ENCODE results near the gene SPTBN5.

Gene SPTBN5

GRCh38 chr15:41932511-41933289, 38.8 kb upstream of the SPTBN5 start:
- no peak for TF ChIP-seq JUND (IDR thresholded peaks at IDR 0.05; ENCODE audit: low read depth)
- no peak for DNase-seq (ENCODE audit: low read depth in 1 of 2, low spot score in 1 of 2)
- in situ Hi-C loops (cut with HindIII; ENCODE audit: low pct_unique_long_range_greater_than_20kb, low sequenced_read_pairs), result no loop called here

GRCh38 chr15:41932101-41932500, 38.2 kb upstream of the SPTBN5 start:
- in situ Hi-C loops (cut with HindIII; ENCODE audit: low pct_unique_long_range_greater_than_20kb, low sequenced_read_pairs), result no loop called here
- no peak for TF ChIP-seq JUND (IDR thresholded peaks at IDR 0.05; ENCODE audit: low read depth)
- no peak for DNase-seq (ENCODE audit: low read depth in 1 of 2, low spot score in 1 of 2)

DNA sequence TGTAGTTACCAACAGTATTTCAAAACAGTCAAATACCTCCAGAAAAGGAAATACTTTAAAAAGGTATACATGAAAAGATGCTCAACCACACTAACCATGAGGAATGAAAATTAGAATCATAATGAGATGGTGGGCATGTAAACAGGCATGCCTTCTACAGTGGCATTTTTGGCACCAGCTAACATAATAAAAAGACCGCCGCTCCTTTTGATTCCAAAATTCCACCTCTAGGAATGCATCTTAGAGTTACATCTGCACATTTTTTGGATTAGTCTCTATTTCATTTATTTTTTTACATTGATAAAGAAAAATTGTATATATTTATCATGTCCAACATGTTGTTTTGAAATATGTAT, 37.0 kb upstream of the SPTBN5 start:
- no peak for DNase-seq (ENCODE audit: low read depth in 1 of 2, low spot score in 1 of 2)
- in situ Hi-C loops (cut with HindIII; ENCODE audit: low pct_unique_long_range_greater_than_20kb, low sequenced_read_pairs), result no loop called here
- TF ChIP-seq JUND (IDR thresholded peaks at IDR 0.05; ENCODE audit: low read depth), result no peak

DNA sequence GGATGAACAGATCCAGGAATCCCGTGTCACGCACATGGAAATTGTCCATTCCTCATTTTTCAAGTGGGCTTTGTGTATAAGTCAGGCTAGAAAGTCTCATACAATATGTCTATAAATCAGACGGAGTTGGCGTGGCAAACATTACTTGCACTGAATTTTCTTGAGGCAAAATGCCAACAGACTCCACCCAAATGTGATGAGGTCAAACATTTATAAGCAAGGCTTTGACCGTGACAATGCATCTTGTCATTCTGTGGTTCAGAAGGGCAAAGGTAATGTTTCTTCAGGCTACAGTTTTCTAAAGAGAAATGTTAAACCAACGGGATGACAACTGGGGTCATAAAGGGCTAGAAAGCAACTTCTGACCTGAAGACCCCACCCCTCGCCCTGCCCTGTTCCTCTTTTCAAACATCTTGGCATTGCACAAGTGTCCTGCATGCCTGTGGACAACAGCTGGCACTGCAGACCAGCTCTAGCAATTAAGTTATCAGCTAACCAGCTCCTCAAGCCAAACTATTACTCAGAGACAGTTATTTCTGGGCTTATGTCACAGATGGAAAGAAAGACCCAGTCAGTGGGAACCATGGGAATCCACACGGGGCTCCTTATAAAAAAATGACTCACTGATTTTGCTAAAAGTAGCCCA, 36.5 kb upstream of the SPTBN5 start:
- TF ChIP-seq JUND (IDR thresholded peaks at IDR 0.05; ENCODE audit: low read depth), result no peak
- peak in 1 of 2 experiments; percentile 29 for DNase-seq (ENCODE audit: low read depth in 1 of 2, low spot score in 1 of 2)
- in situ Hi-C loops (cut with HindIII; ENCODE audit: low pct_unique_long_range_greater_than_20kb, low sequenced_read_pairs), result no loop called here

DNA sequence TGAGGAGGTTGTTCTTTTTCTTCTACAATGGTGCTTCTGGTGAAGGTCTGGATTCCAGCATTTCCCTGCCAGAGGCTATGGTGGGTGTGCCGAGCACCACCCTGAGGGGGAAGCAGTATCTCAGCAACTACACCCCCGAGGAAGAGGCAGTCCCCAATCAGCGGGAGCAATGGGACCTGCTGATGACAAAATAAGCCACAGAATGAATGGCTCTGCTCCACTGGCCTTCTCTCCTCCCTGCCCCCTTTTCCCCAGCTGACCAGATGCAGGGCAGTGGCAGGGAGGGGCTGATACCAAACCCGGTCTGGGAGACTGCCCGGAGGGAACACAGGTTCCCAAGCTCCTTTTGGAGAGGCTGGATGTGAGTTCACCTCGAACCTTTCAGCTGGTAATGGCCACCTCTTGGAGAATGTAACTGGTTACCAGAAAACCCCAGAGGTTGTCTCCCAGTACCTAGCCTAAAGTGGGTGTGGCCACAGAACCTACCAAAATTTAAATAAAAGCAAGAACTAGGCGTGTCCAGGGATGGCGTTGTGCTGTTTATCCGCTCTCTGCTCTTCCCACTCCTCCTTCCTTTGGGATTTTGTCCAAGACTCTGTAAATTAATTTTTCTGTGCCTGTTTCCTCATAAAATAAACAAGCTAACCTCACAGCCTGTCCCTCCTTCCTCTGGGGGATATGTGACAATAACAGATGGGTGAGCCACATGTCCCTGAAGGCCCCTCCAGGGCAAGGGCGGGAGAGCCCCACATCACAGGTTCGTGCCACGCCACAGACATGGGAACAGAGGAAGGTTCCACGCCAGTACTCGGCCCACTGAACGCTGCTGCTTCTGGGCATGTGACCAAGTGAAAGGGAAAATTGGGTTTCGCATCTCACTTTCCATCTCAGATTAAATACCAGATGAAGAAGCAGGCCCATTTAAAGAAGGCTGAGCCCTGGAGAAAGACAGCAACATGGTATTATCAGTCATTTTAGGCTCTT, 35.1 kb upstream of the SPTBN5 start:
- in situ Hi-C loops (cut with HindIII; ENCODE audit: low pct_unique_long_range_greater_than_20kb, low sequenced_read_pairs), result no loop called here
- DNase-seq (ENCODE audit: low read depth in 1 of 2, low spot score in 1 of 2), result peak; percentile 41 to 93
- TF ChIP-seq JUND (IDR thresholded peaks at IDR 0.05; ENCODE audit: low read depth), result no peak

DNA sequence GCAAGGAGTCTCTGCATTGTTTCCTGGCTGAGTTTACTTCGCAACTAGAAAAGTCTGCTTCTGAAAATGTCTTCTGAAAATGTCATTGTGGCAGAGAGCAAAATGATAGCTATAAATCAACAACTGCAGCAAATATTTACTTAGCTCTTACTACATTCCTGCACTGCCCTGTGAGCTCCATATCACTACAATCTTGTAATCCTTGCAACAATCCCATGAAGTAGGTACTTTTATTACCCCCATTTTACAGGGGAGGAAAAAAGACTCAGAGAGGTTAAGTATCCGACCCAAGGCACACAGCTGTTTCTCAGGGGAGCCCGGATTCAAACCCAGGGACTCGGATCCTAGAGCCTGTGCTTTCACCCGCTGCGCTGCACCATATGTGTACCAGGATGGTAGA, 34.2 kb upstream of the SPTBN5 start:
- TF ChIP-seq JUND (IDR thresholded peaks at IDR 0.05; ENCODE audit: low read depth), result peak; percentile 71
- DNase-seq (ENCODE audit: low read depth in 1 of 2, low spot score in 1 of 2), result peak in 1 of 2 experiments; percentile 91
- in situ Hi-C loops (cut with HindIII; ENCODE audit: low pct_unique_long_range_greater_than_20kb, low sequenced_read_pairs), result no loop called here

GRCh38 chr15:41927536-41927935, 33.7 kb upstream of the SPTBN5 start:
- DNase-seq (ENCODE audit: low read depth in 1 of 2, low spot score in 1 of 2), result no peak
- in situ Hi-C loops (cut with HindIII; ENCODE audit: low pct_unique_long_range_greater_than_20kb, low sequenced_read_pairs), result no loop called here
- no peak for TF ChIP-seq JUND (IDR thresholded peaks at IDR 0.05; ENCODE audit: low read depth)

GRCh38 chr15:41926185-41927056, 32.6 kb upstream of the SPTBN5 start:
- no peak for TF ChIP-seq JUND (IDR thresholded peaks at IDR 0.05; ENCODE audit: low read depth)
- in situ Hi-C loops (cut with HindIII; ENCODE audit: low pct_unique_long_range_greater_than_20kb, low sequenced_read_pairs), result no loop called here
- DNase-seq (ENCODE audit: low read depth in 1 of 2, low spot score in 1 of 2), result peak in 1 of 2 experiments; percentile 54

- peak; percentile 30; the same call in 1 of the 2 replicates for TF ChIP-seq JUND (IDR thresholded peaks at IDR 0.05; ENCODE audit: low read depth)
- in situ Hi-C loops (cut with HindIII; ENCODE audit: low pct_unique_long_range_greater_than_20kb, low sequenced_read_pairs), result no loop called here
- DNase-seq (ENCODE audit: low read depth in 1 of 2, low spot score in 1 of 2), result peak; percentile 41 to 95
Observed at GRCh38 chr15:41925086-41925608, 31.3 kb upstream of the SPTBN5 start.

GRCh38 chr15:41923401-41923997, 29.6 kb upstream of the SPTBN5 start:
- no peak for TF ChIP-seq JUND (IDR thresholded peaks at IDR 0.05; ENCODE audit: low read depth)
- no peak for DNase-seq (ENCODE audit: low read depth in 1 of 2, low spot score in 1 of 2)
- in situ Hi-C loops (cut with HindIII; ENCODE audit: low pct_unique_long_range_greater_than_20kb, low sequenced_read_pairs), result no loop called here

- no peak for DNase-seq (ENCODE audit: low read depth in 1 of 2, low spot score in 1 of 2)
- no peak for TF ChIP-seq JUND (IDR thresholded peaks at IDR 0.05; ENCODE audit: low read depth)
- in situ Hi-C loops (cut with HindIII; ENCODE audit: low pct_unique_long_range_greater_than_20kb, low sequenced_read_pairs), result no loop called here
Observed at GRCh38 chr15:41922353-41922752, 28.5 kb upstream of the SPTBN5 start.

All from T47D (cell line).